DMS53 treated with DMSO at 0.1 percent for 48 hours (cell line): Measurements from ENCODE around the gene HELQ.

Experiments
- DNase-seq: peaks from one replicate; lab custom pipeline; 2025; ENCODE audit not compliant: unreplicated experiment; lab: John Stamatoyannopoulos, UW

HELQ gene

DNA sequence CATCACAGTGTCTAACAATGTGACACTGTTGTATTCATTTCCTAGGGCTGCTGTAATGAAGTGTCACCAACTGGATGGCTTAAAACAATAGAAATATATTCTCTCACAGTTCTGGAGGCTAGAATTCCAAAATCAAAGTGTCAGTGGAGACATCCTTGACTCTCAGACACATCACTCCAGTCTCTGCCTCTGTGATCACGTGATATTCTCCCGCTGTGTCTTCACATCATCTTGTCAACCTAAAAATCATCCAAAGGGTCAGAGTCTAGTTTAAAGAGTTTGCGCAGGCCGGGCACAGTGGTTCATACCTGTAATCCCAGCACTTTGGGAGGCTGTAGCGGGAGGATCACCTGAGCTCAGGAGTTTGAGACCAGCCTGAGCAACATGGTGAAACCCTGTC, 84.4 kb downstream of the HELQ start:
- no peak for DNase-seq

- no peak for DNase-seq
Measured at GRCh38 chr4:83370640-83370906, 85.0 kb downstream of the HELQ start.

GRCh38 chr4:83369831-83370639, 85.6 kb downstream of the HELQ start:
- DNase-seq = no peak

GRCh38 chr4:83364312-83364711, 91.3 kb downstream of the HELQ start:
- DNase-seq = no peak

GRCh38 chr4:83362492-83363329, 92.9 kb downstream of the HELQ start:
- no peak for DNase-seq

DNA sequence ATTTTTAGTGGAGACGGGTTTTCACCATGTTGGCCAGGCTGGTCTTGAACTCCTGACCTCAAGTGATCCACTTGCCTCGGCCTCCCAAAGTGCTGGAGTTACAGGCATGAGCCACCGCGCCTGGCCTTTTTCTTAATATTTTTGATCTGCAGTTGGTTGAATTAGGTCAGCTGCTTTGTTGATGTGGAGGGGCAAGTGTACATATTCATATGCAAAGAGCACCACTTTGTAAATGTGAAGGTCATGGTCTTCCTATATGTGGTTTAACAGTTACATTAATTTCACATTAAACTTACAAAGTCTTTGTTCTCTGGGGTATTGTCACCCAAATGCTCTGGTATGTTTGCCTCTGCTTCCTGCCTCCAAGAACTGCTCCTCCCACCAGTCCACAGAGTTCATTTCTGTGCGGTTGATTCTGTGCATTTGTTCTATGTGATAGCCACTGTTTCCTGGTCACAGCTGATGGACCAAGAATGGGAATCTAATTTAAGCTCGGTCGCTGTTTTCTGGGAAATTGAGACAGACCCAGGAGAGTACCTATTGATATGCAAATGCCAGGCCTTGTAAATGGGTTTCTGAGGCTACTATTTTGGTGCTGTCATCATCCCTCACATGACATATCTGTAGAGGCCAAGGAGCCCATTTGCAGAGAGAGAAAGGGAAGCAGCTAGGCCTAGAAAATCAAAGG, 94.1 kb downstream of the HELQ start:
- DNase-seq = no peak

DNA sequence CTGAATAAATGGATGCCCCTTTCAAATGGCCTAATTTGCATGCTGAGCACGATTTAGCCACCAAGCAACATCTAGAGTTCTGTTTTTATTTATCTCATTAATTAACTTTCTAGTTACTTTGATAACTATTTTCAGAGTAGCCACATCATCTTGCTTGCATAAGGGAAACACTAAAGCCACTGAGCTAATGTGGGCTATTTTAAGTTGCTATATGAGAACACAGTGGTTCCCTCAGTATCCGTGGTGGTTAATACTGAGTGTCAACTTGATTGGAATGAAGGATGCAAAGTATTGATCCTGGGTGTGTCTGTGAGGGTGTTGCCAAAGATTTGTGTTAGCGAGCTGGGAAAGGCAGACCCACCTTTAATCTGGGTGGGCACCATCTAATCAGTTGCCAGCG, 95.6 kb downstream of the HELQ start:
- no peak for DNase-seq

DNA sequence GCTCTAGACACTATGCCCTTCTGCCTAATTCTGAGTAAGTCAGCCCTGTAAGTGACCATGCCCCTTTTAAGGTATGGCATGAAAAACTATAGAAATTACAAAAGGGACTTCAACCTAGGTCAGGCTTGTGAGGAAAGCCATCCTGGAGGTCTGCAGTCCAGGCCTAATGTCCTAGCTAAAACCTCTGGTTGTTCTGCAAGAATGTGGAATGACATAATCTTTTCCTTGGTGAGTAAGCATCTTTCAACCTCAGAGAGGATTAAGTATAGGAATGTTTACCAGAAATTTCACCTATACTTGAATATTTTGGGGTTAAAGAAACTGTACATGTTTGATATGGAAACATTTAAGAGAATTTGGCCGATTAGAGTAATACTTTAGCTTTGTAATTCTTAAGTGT, 97.2 kb downstream of the HELQ start:
- no peak for DNase-seq
